Stimulated activated CD8-positive, alpha-beta memory T cell treated with anti-CD3 and anti-CD28 coated beads, Interleukin-15, amount 100 ng/mL, for 4 hours (primary cell): ENCODE data around the gene GRM4.
"Not testable (repeated sequence)": the region's sequence is repeated elsewhere in the genome, so short reads cannot be mapped to it uniquely, and the experiment has no call there.

Source experiments
- DNase-seq, 2 donors: peaks; one replicate each; pipeline ENCODE4 v3.0.0-alpha.2; 2020; ENCODE audit warnings: low read depth in 2 of 2

GRM4 gene

DNA sequence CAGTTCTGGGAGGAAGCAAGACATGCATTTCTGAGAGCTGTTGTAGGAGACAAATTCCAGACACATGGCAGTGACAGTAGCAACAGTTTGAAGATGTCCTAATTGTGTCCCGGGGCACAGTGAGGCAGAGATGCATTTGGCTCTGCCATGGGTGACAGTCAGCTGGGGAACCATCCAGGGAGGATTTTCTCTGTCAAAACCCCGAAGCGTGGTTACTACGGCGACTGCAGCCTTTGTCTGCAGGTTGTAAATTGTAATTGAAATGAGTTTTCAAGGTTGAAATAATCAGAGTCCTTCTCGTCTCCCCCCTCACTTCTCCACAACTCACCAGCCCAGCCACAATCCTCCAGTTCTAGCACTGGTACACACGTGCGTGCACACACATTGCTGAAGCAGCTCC lies 100.1 kb downstream of the GRM4 start:
- DNase-seq: no peak

DNA sequence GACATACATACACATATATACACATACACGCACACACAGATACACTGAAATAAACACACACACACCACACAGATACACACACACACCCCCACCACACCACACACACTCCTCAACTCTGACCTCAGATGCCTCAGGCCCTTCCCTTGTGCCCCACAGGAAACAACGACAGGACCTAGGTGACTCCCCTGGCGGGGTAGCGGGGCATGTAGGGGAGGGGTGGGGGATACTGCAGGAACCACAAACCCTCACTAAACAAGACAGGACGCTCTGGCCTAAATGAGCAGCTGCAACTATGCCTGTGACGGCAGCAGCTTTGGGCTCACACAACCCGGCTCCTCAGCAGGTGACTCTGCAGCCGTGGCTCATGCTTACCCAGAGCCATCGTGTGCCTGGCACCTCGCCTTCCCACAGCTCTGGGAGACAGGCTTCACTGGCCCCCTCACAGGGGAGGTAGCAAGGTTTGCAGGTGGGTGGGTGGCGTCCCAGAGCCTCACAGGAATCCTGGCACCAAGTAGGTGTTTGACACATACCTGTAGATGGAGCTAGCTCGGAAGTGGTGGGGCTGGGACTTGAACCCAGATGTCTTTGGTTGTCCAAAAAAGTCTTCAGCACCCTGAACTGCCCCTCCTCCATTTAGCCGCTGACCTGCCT lies 100.8 kb downstream of the GRM4 start:
- DNase-seq: no peak

DNA sequence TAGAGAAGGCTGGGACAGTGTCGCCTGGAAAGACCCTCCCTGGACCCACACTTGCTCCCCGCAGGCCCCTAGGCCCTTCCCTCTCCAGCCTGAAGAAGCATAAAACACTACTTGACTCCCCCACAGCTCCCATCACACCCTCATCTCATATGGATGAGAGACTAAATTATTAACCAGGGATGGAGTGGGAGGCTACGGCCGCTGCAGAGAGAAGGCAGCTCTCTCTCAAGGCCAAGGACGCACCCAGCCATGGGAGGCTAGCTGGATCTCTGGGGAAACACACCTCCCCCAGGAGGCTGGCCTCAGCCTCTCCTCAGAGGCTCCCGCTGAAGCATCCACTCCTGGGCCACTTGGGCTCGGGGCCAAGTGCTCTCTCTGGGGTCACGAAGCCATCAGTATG lies 102.5 kb downstream of the GRM4 start:
- no peak for DNase-seq

DNA sequence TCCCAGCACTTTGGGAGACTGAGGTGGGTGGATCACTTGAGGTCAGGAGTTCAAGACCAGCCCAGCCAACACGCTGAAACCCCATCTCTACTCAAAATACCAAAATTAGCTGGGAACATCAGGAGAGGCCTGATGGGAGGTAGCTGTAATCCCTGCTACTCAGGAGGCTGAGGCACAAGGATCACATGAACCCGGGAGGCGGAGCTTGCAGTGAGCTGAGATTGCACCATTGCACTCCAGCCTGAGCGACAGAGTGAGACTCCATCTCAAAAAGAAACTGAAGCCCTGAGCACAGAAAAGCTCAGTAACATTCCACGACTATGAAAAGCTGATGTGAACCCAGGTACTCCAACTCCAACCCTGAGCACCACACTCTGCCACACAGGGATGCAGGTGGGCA lies 103.9 kb downstream of the GRM4 start:
- DNase-seq: not testable (repeated sequence)

DNA sequence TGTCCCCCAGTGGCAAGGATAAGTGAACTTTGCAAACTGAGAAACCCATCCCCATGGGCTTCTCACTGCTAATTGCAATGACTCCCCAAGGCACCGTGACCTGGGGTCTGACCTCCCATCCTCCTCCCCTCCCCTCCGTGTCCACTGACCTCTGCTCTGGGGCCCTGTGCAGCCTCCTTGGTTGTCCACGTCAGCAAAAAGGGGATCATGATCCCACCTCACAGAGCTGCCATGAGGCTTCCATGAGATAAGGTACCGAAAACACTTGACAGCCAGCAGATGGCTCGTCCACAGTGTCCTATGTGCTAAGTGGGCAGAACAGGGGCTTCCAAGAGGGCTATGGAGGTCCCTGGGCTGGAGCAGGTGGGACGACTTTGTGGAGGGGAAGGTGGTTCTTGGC lies 104.5 kb downstream of the GRM4 start:
- no peak for DNase-seq

DNA sequence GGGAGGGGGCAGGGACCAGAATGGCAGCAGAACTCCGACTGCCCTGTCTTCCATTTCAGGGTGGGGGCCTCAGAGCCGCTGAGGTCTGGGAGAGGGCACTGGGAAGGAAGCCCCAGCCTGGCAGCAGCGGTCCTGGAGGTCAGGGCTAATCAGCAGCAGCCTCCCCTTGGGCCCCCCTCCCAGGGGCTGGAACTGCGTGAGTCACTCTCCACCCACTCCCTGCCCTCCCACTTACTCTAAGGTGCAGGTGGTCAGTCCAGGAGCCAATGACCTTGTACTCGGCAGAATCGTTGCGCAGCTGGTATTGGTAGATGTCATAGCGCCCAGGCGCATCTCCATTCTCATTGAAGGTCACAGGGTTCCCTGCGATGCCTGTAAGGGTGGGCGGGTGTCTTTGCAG lies 105.9 kb downstream of the GRM4 start:
- no peak for DNase-seq

DNA sequence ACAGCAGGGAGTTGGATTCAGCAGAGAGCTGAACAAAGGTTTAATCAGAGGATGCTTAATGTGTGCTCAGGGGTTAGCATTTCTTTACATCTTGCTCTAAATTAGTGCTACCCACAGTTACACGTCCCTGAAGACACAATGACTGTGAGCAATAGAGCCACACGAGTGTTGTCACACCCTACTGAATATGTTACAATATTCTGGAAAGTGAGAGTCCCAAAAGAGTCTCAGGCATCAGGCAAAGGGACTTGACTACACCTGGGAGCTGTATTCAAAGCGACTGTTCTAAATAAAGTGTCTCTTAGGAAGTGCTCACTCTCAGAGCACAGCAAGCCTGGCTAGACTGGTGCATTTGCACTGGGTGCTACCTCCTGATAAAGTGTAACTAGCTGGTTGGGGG lies 108.7 kb downstream of the GRM4 start:
- no peak for DNase-seq

DNA sequence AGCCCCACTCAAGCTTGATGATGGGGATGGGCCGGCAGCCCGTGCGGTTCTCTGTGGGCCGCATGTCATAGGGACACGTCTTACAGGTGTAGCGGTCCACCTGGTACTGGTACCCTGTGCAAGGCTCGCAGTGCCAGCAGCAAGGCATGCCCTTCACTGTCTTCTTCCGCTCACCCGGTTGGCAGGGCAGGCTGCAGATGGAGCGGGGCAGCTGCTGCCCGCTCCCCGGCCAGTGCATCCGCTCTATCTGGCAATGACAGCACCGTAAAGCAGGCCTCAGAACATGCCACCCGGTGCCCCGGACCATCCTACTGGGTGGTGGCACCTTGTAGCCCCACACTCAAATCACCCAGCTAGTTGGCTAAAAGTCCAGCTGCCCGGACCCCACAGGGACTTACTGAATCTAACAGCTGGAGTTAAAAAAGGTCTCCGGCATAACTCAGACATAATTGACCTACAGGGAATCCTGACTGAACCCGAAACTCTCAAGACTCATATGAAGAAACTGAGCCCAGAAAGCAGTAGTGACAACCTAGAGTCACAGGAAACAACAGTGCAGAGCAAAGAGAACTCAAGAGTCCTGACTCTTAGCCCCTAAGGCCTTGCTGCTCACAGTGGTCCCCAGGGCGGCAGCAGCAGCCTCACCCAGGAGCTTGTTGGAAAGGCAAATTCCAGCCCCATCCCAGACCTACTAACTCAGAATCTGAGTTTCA lies 109.4 kb downstream of the GRM4 start:
- DNase-seq: no peak

DNA sequence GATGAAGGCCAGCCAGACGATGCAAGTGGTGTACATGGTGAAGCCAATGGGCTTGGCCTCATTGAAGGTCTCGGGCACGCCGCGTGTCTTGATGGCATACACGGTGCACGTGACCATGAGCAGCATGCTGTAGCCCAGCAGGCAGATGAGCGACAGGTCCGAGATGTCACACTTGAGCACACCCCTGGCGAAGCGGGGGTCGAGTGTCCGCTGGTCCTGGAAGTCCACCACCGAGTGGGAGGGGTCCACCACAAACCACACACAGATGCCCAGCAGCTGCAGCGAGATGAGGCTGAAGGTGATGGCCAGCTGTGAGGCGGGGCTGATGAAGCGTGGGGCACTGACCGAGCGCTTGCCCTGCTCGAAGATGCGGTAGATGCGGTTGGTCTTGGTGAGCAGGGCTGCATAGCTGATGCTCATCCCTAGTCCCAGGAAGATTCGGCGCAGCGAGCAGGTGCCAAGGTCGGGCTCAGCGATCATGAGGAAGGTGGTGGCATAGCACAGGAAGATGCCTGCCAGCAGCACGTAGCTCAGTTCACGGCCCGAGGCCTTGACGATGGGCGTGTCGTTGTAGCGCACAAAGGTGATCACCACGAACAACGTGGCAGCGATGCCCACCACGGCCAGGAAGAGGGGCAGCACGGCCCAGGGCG lies 110.1 kb downstream of the GRM4 start:
- no peak for DNase-seq

DNA sequence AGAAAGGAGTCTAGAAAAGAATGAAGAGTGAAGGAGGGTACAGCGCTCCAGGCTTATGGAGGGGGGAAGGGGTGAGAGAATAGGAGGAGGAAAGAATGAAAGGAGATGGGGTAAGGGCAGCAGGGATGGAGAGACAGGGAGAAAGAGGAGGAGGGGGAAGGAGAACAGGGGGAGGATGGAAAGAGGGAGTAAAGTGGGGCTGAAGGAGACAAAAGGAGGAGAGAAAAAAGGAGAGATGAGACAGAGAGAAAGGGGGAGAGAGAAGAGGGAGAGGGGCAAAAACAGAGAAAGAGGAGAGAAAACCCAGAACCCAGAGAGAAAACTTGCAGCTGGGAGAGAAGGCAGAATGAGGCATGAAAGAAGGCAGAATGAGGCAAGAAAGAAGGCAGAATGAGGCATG lies 110.7 kb downstream of the GRM4 start:
- DNase-seq: no peak

DNA sequence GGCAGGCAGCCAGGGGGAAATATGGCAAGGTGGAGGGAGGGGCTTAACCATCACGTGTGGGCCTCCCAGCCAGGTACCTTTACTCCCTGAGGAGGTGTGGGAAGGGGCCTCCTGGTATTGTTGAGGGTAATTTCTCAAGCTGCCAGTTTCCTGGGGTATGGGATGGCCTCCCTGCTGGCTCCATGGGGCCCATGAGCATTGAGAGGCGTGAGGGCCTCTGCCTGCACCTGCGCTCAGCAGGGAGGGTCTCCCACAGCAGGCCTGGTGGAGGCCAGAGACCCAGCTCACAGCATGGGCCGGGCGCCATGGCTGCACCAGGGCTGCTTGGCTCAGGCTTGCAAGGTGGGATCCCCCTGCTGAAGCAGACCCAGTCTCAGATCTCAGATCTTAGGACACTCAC lies 113.0 kb downstream of the GRM4 start:
- DNase-seq: no peak

DNA sequence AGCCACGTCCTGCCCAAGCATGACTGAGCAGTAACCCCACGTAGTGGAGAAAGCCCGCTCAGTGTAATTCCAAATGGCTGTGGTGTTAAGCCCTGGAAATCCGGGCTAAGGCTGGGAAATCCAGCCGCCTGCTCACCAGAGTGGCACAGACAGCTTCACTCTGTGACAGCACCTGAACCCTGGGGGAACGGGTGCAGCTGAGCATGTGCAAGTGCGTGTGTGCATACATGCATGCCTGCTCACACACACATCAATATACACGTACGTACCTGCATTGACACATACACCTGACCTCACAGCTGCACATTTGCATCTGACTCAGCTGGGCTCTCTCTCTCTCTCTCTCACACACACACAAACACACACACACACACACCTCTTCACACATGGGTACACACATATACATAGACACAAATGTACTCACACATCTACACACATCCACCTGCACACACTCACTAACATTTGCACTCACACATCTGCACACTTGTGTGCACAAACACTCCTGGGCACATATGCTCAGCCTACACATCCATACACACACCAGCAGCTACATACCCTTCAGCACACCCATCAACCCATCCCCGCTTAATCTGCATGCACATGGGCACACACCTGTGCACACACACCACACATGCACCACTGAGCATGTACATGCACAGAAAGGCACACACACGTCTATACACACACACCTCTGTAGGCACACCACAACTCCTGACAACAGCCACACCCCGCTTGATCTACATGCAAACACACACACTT lies 114.1 kb downstream of the GRM4 start:
- no peak for DNase-seq

DNA sequence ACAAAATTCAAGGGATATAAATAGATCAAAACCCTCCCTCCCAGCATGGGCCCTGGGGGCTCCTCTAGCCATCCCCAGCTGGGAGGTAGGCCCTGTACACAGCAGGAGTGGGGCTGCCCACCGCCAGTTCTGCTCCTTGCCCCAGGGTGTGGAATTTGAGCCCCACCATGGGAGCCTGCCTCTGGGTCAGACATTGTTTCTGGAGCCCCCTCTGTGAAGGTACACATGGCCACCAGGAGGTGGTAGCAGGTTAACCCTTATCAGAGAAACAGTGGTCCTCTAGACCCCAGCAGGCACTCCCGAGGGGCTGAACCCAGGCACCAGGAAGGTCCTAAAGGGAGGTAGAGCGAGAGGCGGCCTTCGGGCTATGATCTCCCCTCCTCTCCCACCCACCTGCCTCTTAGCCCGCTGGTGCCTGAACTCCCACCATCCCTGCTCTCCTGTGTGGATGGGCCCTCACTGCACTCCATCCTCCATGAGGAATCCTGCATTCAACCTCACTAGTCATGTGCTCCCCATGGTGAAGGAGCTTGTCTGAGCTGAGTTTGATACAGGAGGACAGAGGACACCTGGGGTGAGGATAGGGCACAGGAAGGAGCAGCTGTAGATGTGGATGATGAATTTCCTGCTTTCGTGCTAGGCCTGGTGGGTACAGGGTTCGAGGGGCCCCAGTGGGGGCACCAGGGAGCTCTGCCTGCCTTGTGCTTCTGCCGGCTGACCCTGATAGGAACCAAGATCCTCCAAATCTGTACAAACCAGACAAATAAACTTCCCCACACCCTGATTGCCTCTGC lies 114.9 kb downstream of the GRM4 start:
- DNase-seq: no peak

DNA sequence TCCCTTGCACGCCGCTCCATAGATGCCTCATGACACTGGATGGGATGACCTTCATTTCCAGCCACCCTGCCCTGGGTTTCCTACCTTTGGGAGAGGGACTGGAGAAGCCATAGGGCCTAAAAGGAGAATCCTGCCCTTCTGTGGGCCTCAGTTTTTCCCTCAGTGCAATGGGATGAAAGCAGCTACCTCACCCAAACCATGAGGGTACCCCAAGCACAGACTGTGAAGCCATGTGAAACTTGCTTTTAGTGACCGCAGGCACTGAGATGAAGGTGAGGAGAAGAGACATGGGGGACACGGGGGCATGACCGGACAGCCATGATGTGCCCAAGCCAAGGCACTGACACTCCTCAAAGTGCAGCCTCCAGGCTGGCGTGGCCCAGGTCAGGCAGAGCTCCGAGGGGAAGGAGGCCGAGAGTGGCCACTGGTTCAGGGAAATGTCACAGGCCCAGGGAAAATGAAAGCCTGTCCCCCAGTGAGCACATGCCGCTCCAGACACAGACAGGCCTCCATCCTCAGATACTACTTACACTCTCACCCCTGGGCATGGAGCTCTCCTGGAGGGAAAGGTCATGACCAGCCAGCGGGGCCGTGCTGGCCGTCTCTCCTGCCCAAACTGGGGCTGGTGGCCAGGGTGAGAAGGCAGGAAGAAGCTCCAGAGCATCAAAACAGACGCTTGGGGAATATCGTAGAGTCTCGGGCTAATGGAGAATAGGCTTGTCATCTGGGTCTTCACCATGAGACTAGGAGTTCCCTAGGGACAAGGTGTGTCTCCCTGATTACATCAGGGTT lies 116.2 kb downstream of the GRM4 start:
- no peak for DNase-seq

DNA sequence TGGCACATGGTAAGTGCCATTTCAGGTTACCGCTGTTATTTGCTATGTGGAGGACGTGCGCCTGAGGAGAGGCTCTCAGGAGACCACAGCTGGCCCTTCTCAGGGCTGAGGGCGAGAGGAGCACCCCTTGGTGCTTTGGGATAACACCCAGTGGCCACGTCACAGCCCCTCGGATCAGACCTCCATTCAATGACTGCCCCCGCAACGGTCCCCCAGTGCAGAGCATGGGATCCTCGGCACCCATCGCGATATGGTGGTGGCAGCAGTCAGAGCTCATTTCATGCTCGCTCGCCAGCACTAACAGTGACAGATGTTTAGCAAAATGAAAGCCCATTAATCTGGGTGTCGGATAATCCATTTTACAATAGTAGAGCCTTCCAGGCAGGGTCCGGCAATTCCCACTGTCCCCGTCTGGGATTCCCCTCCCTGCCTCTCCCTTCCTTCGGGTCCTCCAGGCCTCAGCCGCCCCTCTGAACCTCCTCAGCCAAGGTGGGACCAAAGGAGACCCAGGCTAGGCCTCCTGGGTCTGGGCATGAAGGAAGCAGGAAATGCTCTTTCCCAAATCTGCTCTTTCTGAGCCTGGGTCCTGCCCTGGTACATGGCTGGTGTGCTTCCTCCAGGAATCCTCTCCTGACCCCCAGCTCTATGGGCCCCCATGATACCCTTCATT lies 117.1 kb downstream of the GRM4 start:
- no peak for DNase-seq

DNA sequence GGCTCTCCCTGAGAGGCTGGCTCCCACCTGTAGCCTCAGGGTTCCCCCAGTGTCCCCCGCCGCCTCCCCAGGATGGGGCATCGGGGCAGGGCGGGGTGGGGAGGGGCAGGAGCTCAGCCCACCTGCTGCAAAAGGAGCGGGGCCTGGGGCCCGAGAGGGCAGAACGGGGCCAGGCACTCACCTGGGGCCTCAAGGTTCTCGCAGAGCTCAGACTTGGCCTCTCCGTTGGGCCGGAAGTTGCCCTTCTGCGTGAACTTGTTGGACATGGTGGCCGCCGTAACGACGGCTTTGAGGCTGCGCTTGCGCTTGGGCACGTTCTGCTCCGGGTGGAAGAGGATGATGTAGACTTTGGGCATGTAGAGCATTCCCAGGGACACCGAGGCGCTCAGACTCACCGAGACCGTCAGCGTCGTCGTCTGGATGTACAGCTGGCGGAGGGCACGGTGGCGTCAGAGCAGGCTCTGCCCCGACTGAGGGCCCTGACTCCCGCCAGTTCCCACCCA lies 117.9 kb downstream of the GRM4 start:
- no peak for DNase-seq

DNA sequence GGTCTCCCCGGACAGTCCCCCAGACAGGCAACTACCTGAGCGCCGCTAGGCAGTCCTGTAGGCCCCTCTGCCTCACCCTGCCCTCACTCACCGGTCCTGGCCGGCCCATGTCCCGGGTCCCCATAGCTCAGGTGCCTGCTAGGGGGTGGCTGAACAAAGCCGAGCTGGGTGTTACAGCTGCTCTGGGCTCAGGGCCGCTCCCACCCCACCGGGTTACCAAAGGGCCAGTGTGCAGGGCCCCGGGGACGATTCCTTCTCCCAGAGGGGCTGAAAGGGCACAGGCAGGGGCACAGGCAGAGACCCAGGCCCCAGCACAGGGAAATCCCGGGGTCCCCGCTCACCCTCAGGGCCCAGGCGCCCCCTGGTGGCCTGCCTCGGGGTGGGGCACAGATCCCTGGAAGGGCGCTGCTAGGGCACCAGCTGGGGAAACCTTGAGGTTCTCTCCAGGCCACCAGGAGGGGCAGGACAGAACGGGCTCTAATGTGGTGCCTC lies 118.4 kb downstream of the GRM4 start:
- DNase-seq: peak; percentile 10 to 13

DNA sequence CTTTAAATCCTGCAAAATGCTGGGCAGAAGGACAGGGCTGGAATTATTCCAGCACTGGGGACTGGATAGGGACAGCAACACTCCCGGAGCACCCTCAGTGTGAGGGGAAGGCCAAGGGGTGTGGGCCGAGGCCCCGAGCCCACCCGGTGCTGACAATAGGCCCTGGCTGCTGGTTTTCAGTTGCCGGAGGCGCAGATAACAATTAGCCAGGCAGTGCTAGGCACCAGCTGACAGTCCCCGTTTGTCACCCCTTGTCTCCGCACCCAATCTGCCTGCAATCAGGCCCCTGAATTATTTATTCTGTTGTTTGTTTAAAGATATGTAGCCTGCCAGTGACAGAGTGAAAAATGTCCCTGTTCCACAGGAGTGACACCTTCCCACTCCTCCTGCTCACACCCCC lies 120.0 kb downstream of the GRM4 start:
- DNase-seq: no peak

DNA sequence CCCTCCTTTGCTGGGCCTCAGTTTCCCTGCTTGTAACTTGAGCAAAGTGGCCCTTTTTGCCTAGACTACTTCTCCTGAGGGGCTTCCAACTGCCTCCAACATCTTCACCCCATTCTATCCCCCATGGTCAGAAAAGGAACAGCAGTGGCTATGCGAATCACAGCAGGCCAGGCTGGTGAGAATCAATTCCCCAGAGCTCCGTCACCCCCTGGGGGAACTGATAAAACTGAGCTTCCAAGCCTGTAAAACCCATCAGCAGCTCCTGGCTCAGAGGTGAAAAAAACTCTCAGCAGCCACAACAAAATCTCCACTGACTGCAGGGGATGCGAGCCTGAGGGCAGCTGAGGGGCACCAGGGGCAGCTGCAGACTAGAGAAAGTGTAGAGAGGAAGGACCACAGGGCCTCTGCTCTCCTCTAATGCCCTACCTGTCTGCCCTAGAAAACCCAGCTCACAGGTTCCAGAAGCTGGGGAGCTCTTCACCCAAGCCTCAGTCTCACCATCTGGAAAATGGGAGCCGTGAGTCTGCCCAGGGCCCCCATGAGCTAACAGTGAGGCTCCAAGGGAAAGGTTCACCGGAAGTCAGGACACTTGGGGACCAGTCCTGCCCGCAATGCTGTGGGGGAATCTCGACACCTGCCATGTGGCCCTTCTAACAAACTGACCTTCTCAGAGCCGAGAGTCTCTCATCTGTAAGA lies 120.6 kb downstream of the GRM4 start:
- no peak for DNase-seq
